GM19455 (cell line): ENCODE data around the gene STXBP6.

Source experiments
- ATAC-seq: cut with Tn5 transposase; IDR thresholded peaks from one replicate; pipeline ENCODE4 v1.9.1; 2021; ENCODE audit not compliant: unreplicated experiment

The STXBP6 gene

GRCh38 chr14:24863968-24864684 is 185.8 kb downstream of the STXBP6 start:
- ATAC-seq: no peak

GRCh38 chr14:24861083-24861630 is 188.8 kb downstream of the STXBP6 start:
- no peak for ATAC-seq

GRCh38 chr14:24859559-24859958 is 190.4 kb downstream of the STXBP6 start:
- ATAC-seq: no peak

GRCh38 chr14:24858684-24859083 is 191.3 kb downstream of the STXBP6 start:
- no peak for ATAC-seq

GRCh38 chr14:24858052-24858451 is 191.9 kb downstream of the STXBP6 start:
- ATAC-seq: no peak

GRCh38 chr14:24857277-24857676 is 192.7 kb downstream of the STXBP6 start:
- ATAC-seq: no peak

DNA sequence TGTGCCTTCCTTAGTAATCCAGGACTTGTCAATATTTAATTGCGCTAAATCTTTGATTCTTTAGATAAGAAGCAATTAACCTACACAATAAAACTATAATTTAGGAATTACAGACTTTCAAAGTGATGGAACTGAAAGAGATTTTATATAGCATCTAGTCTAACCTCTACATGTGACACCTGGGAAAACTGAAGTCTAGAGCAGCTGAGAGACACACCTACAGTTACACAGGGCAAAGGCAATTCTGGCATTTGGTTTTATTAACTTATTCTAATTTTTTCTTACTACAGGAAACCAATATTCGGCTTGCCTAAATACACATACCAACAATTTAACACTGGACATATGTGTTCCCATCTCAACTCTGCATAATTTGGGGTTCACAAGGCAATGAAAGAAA is 196.5 kb downstream of the STXBP6 start:
- ATAC-seq: no peak

DNA sequence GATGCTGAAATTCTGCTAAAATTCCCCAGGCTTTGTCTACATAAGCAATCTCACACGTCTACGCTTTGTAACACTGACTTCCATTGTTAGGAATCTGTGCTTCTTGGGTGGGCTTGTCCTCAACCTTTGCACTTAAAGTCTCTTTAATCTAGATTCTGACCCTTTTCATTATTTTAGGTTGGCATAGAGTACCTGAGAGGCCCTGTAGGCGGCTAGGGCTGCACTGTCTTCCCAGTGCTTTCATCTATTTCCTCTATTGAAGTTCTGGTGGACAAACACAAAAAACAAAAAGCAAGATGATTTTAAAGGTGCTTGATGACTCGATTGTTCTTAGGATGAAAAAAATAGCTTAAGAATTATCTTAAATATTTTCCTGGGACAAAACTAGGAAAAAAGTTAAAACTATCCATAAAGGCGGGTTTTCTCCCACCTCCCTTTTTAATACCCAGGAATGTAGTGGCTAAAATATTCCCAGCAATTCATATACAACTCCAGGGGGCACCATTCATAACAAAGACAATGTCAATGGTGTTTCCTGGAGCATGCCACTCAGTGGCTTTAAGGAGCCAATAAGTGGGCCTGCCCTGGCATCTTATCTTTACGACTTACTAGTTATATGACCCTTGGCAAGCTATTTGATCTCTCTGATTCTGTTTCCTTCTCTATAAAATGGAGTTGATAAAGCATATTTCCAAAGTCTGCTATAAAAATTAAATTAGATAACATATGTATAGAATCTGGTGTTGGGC is 197.5 kb downstream of the STXBP6 start:
- no peak for ATAC-seq

DNA sequence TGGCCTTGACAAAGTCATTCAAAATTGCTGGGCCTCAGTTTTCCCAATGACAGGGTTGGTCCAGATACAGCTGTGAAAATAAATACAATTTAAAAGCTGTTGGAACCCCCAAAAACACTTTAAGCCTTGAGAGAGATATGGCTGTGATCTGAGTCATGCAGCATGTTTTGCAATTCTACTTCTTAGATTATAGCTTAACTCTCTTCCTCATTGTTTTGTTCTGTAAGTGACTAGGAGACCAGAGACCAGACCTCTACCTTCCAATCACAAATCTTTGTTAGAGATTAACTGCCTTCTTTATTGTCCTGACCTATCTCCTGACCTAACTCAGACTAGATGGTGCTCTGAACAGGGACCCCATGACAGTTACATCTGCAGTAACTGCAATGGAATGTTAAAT is 198.1 kb downstream of the STXBP6 start:
- no peak for ATAC-seq

DNA sequence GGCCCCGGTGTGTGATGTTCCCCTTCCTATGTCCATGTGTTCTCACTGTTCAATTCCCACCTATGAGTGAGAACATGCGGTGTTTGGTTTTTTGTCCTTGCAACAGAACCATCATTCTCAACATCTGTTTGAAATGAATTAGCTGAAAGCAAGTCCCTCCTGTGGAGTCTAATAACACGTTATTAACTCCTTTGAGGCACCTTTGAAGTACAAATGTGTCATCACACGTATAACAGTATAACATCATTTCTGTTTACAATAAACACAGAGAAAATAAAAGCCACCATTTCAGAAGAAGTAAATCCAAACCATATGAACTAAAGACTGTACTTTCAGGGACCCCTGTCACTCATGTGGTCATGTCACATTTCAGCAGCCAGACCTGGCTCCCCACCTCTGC is 198.5 kb downstream of the STXBP6 start:
- no peak for ATAC-seq

- no peak for ATAC-seq
Measured at GRCh38 chr14:24850072-24850471, 199.9 kb downstream of the STXBP6 start.

DNA sequence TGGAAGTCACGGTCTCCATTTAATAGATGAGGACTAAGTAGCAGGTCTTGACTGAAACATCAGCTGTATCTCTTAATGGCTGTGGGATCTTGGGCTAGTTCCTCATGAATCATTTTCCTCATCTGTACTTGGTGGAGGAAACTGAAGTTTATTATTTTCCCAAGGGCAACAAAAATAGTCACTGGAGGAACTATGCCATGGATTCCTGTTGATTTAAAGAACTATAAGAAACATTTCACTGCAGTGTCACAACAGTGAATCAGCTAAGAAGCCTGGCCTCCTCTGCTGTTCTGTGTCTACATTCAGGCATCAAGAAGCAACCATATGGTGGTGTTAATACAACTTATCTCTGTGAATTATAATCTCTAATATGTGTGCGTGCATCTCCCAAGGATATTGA is 200.5 kb downstream of the STXBP6 start:
- no peak for ATAC-seq

DNA sequence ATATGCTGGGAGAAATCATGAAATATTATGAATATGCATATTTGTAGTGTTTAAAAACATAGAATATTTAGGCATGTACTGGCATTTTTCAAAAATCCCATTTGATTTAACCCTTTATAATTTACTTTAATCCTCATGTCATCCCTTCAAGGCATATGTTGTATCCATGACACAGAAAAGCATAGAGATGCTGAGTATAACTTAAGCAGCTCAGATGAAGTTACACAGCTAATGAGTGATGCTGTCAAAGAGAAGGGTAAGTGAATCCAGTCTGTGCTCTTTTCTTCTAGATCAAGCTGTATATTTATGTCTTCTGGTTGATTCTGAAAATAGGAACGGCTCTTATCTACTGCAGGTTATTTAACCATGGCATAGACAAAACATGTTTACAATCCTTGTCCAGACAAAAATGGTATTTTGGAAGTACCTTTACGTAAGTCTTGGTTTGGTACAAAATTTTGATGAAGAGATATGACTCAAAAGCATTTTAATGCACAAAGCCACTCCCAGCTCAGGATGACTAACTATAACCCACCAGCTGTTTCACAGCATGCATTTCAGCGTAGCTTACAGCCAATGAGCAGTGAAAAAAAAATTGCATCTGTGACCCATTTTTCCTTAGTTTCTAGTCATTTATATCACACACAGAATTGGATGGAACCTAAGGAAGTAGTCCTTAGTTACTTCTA is 201.7 kb downstream of the STXBP6 start:
- ATAC-seq: no peak

- no peak for ATAC-seq
Measured at GRCh38 chr14:24847568-24848095, 202.3 kb downstream of the STXBP6 start.

GRCh38 chr14:24846261-24846660 is 203.7 kb downstream of the STXBP6 start:
- no peak for ATAC-seq

- no peak for ATAC-seq
Measured at GRCh38 chr14:24845851-24846250, 204.1 kb downstream of the STXBP6 start.

GRCh38 chr14:24844011-24844410 is 205.9 kb downstream of the STXBP6 start:
- ATAC-seq: no peak

DNA sequence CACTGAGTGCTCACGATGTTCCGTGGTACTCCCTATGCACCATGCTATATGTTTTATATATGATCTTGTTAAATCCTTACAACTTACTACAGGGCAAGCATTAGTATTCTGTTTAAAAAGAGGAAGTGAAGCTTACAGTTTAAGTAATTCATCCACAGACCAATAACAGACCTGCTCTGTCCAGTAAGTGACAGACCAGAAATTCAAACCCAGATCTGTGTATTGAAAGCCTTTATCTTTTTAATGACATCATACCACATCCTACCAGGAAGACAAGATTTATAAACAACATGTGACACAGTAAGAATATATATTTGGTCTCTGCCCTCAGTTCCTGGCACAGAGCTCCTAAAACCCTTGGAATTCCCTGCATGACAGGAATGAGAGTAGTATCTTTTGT is 206.5 kb downstream of the STXBP6 start:
- no peak for ATAC-seq

DNA sequence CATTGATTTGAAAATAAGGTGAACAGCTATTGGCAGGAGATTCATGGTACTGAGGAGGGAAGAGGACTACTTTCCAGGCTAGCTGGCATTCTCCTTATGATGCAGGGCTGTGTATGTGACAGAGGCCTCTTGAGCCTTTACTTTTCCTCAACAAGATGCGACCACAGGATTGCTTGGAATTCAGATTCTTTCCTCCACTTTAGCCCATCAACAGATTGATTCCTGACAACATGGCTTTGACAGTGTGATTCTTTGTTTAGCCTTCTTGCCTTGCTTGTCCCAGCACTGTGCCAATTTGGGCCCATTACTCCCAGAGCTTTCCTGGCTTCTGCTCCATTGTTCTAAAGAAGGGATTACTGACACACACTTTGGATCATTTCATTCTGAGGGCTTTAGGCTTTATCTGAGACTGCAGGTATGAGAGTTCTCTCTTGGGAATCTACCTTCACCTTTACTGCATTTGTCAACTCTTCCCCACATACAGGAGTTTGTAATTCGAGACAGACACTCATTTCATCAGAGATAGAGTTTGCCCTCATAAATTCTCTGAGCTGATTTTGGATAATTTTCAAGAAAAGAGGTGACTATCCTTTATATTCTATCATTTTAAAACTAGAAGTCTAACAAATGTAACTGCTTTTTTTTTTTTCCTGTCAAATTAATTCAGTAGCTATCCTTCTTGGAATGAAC is 209.6 kb downstream of the STXBP6 start:
- ATAC-seq: no peak

- no peak for ATAC-seq
Measured at GRCh38 chr14:24839617-24840203, 210.2 kb downstream of the STXBP6 start.
